GM19240 (cell line): ENCODE measurements around the gene CNPPD1.
A peak's percentile ranks its signal among the peaks of the same experiment; 100 is the strongest.

Experiments used
- DNase-seq: peaks from one replicate; pipeline ENCODE4 v3.0.0; 2011; ENCODE audit warnings: low spot score; ENCODE audit not compliant: insufficient read length

CNPPD1 gene

DNA sequence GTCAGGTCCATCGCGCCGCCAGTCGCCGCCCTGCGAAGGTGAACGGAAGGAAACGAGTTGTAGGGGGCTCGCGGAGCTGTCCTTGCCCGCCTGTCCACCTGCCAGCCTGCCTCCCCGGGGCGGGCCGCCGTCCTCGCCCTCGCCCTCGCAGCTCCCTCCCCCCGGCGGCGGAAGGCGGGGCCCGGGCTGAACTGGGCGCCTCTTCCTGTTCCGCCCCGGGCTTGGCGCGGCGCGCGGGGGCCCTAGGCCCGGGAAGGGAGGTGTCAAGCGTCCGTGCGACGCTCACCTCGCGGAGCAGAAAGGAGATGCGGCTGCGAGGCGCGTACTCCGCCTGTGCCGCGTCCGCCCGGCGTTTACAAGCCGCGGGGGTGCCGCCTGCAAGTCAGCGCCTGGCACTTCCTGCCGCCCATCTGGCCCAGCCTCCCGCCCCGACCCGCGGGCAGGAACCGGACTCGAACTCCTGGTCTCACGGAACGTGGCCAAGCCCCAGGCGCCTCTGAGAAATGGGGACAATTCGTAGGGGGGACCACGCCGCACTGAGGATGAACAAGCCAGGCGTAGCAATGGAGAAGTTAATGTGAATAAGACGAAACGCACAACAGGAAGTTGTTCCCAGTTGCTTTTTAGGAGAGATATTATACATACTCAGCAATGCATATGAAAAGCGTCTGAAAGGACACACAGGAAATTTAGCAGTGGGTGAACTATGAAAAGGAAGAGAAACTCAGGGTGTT, at the start of gene CNPPD1:
Gene CNPPD1 (minus strand): TSS at position 108 of the 734 bp plus-strand sequence. CDS start 97 bp downstream, at position 11.
- DNase-seq = peak; percentile 82

- no peak for DNase-seq
Observed at GRCh38 chr2:219225350-219225749, 48.6 kb upstream of the CNPPD1 start.

GRCh38 chr2:219223831-219224610, 47.3 kb upstream of the CNPPD1 start:
- no peak for DNase-seq

DNA sequence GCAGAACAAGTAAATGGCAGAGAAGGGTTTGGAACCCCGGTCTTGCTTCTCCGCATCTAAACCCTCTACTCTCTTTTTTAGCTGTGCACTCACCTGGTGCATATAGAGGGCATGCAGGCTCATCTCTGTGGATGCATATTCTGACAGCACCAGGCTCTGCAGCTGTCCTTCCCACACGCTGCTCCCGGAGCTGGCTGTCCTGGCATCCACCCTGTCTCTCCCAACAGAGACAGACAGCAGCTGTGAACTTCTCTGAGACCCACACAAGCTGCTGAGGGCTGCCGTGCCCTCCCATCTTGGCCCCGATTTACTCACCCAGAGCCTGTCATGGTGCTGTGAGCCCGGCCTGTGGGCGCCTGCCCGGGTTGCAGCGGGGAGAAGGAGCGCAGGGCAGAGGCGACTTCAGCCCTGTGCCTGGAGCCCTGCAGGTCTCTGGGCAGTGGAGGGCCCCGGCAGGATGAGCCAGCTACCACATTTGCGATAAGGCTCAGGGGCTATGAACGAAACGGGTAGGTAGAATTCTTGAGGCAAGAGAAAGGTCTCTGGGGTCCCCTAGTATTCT, 45.3 kb upstream of the CNPPD1 start:
- no peak for DNase-seq

GRCh38 chr2:219220652-219221402, 44.1 kb upstream of the CNPPD1 start:
- DNase-seq = no peak

GRCh38 chr2:219219784-219220532, 43.2 kb upstream of the CNPPD1 start:
- DNase-seq = no peak

DNA sequence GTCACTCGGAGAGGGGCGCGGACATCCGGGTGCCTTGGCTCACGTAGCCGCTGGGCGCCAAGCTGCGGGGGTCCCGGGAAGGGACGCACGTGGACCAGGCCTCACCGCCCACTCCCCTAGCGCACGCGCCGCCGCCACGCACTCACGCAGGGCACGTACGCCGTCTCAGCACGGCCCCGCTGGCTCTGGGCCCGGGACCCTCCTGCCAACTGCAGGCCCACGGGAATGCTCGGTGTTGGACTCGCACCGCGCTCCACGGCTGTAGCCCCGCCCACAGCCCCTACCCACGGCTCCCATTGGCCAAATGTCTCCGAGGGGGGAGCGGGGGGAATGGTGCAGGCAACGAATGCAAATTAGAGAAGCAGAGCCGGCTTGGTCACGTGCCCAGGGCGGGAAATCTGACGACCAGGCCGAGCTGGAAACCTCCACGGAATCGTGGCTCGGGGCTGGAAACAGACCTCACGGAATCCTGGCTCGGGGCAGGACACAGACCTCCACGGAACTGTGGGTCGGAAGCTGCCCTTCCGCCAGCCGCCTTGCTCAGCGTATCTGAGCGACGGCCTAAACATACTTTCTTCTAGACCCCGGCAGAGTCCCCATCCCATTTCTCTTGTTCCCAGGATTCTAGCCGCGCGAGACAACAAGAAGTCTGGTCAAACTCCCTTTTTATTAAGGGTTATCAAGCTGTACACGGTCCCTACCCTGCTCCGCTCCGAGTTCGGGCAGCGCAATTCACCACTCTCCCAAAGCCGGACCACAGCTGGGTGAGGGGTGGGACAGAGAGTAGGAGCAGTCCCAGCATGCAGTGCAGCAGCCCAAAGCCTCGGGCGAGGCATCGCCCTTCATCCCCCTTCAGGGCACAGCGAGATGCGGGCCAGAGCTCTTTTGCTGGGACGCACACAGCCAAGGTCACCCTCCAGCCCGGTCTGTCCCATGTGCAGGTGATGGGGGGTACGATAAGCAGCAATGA, 42.3 kb upstream of the CNPPD1 start, which contains the start of gene ABCB6:
Gene ABCB6 (minus strand): TSS at position 227 of the 970 bp plus-strand sequence. CDS start 285 bp downstream, outside the sequence.
- peak; percentile 95 for DNase-seq

DNA sequence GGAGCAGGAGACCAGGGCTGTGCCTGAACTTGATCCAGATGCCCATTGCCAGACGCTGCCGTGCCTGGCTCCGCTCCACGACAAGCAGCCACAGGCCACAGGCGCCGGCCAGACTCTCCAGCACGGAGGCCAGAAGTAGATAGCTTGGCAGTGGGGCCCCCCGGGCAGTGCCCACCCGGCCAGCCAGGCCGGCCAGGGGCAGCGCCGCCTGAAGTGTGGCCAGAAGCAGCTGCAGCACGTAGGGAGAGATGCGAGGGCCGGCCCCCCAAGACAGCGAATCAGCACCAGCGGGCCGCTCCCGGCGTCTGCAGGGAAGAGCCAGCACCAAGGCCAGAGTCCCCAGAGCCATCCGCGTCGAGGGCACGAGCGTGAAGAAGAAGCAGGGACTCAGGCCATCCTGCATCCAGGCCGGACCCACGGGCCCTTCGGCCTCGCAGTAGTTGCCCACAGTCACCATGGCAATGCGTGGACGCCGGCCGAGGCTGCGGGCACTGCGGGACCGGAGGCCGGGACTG, 41.5 kb upstream of the CNPPD1 start:
- DNase-seq = no peak

- DNase-seq = no peak
Observed at GRCh38 chr2:219216535-219216915, 39.8 kb upstream of the CNPPD1 start.

DNA sequence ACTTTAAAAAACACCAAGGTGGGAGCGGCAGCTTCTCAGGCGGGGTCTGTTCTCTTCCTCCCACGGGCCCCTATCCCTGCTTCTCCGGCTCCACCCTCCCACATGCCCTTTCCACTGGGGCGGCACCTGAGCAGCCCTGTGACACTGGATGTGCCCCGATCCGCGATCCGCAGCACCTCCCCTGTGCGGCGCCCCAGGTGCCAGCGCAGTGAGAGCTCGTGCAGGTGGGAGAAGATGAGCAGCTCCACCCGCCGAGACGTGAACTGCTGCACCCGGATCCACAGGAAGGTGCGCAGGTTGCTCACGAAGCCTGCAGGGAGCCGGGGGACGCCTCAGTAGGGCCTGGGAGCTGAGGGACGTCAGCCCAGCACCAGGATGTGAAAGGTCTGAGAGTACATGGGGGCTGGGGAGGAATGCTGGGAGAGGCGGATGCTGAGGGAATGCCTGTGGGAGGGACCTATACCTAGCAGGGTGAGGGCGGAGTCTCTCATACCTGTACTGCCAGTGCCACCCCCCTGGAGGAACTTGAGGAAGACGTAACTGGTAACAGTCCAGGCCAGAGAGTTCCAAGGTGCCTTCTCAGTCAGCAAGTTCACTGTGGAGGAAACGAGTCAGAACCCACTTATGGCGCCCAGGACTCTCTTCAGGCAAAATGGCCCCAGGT, 39.3 kb upstream of the CNPPD1 start:
- DNase-seq = no peak

DNA sequence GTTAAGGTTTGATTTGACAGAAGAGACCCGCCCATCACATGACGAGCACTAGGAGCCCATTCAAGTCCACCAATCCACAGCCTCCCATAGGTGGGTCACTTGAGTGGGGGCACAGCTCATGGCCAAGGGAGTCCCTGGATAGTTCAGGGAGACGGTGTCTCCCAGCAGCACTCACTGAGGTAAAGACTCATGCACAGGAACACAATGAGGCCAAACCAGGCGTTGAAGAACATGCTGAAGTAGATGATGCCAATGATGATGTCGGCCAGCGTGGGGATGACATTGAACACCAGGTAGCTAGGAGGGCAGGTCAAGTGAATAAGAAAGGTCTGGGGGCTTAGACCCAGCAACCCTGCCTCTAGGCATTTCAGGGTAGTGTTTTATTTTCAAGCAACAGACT, 38.1 kb upstream of the CNPPD1 start:
- DNase-seq = no peak

DNA sequence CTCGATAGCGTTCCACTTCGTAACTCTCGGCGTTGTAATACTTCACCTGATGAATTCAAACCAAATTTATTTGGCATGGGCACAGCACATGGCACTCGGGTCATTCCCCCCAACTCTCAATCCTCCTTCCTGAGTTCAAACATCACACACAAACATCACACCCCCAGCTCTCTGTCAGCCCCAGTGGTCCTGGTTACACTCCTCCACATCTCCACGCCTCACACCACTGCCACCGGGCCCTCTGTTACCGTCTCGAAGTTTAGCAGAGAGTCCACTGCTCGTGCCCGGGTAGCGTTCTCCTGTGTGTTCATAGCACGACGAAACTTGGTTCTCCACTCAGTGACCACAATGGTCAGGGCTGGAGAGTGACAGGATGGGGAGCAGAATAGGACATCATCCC, 37.4 kb upstream of the CNPPD1 start:
- DNase-seq = no peak

DNA sequence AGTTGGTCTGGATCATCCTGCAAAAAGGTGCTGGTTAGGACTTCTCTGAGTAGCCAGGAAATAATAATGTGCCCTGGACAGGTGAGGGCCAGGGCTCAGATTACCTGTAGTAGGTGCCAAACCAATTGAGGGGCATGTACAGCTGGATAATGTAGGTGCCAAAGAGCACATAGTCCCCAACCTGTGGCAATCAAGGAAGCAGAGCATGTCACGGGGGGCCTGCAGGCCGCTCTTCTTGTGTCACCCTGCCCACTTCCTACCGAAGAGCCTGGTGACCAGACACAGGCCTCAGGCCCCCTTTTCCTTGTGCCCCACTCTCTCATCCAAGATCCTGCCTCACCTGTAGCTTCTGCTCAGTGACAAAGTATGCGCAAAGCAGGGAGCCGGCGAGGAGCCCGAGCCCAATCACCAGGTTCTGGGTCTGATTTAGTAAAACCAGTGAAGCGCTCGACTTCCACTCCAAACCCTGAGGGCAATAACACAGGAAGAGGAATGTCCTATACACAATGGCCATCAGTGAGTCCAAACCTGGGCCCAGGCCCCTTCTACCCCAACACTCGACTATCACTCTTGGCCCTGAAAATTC, 36.9 kb upstream of the CNPPD1 start:
- DNase-seq = no peak

DNA sequence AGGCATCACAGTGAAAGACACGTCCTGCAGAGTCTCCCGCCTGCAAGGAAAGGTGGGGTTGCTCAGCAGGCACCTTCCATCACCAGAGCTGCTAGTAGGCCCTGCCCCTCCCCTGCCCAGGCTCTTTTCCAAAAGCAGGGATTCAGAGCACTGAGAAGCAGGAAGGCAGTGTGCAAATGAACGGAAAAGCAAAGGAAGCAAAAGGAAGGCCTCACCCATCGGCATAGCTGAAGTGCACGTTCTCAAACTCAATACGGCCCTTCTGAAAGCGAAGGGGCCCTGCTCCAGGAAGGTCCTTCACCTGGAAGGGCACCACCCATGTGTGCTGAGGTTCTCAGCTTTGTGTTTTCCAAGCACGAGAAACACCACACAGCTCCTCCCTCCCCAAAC, 36.3 kb upstream of the CNPPD1 start:
- no peak for DNase-seq

DNA sequence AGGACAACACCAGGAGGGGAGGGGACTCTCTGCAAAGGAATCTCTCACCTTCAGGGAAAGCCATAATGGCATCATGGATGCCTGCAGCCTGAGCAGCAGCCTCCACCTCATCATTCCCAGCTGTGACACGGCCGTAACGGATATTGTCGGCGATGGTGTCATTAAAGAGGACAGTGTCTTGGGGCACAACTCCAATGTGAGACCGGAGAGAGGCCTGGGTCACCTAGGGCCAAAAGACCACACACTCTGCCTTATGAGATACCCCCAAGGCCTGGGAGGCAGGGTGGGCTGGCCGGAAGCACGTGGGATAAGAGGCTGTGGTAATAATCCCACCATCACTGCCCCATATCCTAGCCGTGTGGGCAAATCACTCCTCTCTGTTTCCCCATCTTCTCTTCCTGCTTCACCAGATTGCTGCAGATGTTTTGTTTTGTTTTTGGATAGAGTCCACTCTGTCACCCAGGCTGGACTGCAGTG, 34.2 kb upstream of the CNPPD1 start:
- no peak for DNase-seq

GRCh38 chr2:219210196-219210885, 33.6 kb upstream of the CNPPD1 start:
- DNase-seq = no peak

DNA sequence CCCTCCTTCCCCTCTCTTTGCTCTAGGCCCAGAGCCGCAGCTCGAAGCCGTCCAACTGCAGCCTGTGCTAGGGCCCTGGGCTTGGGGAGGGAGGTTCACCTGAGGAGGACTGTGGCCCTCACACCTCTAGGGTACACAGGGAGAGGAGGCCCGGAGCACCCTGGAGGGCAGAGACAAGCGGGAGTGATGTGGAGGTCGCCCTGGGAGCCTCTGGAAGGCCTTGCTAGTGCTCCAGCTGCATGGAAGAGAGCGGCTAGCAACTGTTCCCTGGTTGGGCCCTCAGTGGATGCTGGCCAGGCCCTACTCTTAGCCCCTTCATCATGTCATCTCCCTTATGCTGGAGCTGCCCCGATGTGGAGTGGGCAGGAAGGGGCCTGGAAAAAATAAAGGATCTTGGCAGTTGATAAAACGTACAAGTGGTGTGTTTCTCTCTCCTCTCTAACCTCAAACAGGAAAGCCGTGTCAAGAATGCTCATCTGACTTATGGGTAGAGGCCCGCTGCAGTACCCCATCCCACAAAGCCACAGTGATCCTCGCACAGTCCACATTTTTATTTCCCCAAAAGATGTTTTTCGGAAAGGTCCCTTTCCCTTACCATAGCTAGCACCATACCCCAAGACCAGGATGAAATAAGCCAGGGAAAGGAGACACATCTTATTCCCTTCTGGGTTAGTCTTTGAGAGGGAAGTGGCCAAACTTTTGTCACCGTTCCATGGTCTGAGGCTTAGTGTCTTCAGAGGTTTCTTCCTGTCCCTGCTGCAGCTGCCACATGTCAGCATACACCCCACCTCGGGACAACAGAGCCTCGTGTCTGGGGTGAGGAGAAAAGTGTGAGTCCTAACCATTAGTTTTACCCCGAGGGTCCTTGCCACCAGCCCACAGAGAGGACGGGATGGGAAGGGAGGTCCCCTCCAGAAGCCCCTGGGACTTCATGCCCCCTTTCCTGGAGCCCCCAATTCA, 32.8 kb upstream of the CNPPD1 start:
- no peak for DNase-seq
